GM20000 (cell line): ENCODE results near the gene ZNF462.

ENCODE experiments used
- DNase-seq: peaks from one replicate; pipeline ENCODE4 v3.0.0; 2012; ENCODE audit warnings: low spot score
- TF ChIP-seq, protein P1 (sequence below): IDR thresholded peaks from 2 replicates; pipeline ENCODE4 v1.5.1; 2012; ENCODE audit warnings: mild to moderate bottlenecking, control low read depth; ENCODE audit errors: extremely low read depth, missing control alignments

Gene ZNF462

DNA sequence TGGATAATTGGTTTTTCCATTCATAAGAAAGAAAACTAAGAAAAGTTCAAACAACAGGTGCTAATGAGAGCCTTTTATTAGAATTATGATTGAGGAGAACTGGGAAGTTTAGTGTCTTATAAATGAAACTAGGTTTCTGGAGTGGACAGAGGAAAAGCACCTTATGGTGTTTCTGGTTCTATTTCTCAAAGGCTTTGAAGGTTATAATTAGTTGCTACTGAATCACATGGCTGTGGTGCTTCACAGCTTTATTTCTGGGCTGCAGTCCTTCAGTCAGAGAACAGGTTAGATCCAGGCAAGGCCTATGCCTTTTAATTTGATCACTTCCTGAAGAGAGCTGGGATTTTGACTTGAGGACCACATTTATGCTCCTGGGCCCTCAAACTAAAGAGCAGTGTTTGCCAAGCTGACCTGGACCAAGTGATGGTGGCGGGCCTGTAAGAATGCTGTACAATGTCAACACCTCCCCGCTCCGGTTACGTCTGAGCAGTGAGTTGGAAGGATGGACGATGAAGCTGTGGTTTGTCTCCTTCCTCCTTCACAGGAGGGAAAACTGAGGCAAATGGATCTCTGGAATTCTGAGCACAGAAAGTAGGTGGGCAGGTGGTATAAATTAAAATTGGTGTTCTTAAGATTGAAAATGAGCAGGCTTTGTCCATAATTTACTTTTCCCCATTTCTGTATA lies 56.0 kb downstream of the ZNF462 start:
- TF ChIP-seq, protein P1, sequence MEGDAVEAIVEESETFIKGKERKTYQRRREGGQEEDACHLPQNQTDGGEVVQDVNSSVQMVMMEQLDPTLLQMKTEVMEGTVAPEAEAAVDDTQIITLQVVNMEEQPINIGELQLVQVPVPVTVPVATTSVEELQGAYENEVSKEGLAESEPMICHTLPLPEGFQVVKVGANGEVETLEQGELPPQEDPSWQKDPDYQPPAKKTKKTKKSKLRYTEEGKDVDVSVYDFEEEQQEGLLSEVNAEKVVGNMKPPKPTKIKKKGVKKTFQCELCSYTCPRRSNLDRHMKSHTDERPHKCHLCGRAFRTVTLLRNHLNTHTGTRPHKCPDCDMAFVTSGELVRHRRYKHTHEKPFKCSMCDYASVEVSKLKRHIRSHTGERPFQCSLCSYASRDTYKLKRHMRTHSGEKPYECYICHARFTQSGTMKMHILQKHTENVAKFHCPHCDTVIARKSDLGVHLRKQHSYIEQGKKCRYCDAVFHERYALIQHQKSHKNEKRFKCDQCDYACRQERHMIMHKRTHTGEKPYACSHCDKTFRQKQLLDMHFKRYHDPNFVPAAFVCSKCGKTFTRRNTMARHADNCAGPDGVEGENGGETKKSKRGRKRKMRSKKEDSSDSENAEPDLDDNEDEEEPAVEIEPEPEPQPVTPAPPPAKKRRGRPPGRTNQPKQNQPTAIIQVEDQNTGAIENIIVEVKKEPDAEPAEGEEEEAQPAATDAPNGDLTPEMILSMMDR, result no peak
- DNase-seq, result no peak

DNA sequence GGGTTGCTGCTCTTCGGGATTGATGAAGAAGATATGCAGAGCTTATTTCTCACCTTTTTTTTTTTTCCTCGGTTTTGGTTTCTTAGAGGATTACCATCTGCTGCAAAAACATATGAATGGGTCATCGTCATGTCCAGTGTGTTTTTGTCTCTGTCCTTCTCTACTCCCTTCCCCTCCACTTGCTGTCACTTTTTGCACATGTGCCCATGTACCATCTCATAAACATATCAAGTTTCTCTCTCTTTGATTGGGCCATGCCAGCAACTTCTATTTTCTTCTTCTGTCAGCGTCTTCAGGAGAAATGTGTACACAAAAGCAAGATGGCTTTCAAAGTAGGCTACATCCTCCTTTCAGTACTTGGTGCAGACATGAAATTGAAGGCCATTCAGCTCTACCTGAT lies 57.1 kb downstream of the ZNF462 start:
- DNase-seq, result no peak
- TF ChIP-seq, protein P1, result no peak

DNA sequence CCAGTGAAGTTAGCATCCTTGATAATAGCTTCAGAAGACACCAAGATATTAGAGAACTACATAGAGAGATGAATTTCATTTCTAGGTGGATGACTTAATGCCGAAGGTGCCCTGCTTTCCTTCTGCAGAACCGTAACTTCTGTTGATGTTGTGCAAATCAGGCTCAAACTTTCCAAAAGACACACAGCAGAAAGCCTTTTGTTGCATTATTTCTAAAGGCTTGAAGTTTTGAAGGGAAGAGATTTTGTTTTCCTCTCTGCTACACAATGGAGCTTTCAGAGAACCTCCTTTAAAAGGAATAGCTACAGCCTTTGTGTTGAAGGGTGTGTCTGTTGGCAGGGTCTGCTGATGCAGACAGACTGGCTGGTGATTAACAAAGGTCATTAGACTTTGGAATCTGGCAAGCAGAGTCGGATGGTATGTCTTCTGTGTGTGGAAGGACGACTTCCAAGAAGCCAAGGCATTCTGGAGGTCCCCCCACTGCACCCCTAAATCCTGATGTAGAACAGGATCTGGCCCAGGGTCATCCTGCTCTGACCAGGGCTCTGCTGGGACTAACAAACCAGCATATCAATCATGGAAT lies 57.8 kb downstream of the ZNF462 start:
- TF ChIP-seq, protein P1, result no peak
- DNase-seq, result no peak

DNA sequence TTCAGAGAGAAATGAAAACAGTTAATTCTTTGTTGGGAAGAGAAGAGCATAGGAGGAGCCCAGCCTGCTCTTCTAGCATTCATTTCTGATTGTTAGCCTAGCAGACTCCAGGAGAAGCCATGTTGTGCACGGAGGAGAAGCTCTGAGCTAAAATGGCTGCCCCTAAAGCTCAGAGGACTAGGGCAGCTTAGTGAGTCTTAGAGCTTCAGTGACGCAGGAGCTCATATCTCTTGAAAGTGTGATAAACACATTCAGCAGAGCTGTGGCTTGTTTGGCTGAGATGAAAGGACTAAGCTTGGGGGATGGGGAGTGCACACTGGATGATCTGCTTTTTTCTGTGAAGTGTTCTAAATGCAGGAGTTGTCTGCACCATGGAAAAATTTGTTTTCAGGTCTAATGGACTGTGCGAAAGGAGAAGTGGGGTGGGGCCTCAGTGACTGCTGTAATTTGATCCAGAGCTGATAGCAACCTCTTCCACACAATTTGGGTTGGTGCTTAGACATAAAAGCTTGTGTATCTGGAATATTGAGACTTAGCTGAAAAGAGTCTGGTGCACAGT lies 58.5 kb downstream of the ZNF462 start:
- no peak for DNase-seq
- TF ChIP-seq, protein P1, result no peak

DNA sequence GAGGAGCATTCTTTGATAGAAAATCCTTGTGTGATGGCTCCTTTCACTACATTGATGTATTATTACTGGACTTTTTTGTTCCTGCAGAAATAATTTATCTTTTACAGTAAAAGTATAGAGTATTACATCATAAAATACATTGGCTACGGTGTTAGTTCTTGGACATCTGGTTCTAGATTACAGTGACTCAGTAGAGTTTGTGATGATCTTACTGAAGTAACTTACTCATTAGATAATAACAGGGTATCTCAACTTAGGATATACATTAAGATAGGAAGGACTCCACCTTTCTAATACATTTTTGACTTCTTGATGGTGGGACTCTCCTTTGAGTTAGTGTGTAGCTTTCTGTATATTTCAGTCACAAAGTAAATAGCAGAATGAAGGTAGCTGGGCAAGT lies 59.1 kb downstream of the ZNF462 start:
- TF ChIP-seq, protein P1, result no peak
- DNase-seq, result no peak

DNA sequence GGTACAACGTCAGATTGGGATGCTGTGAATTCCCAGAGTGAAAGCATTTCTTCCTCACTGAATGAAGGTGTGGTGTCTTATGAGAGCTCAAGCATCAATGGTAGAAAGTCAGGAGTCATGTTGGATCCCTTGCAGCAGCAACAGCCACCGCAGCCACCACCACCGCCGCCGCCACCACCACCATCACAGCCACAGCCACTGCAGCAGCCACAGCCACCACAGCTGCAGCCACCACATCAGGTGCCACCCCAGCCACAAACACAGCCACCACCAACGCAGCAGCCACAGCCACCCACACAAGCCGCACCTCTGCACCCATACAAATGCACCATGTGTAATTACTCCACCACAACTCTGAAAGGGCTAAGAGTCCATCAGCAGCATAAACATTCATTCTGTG lies 62.4 kb downstream of the ZNF462 start:
- no peak for DNase-seq
- TF ChIP-seq, protein P1, result no peak

DNA sequence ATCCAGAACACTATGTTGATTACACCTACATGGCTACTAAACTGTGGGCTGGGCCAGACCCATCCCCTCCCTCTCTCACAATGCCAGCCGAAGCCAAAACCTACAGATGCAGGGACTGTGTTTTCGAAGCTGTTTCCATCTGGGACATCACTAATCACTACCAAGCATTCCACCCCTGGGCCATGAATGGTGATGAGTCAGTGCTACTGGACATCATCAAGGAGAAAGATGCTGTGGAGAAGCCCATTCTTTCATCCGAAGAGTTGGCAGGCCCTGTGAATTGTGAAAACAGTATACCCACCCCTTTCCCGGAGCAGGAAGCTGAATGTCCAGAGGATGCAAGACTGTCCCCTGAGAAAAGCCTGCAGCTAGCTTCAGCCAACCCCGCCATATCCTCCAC lies 65.0 kb downstream of the ZNF462 start:
- no peak for DNase-seq
- TF ChIP-seq, protein P1, result no peak
